Measurements from ENCODE around the gene KCNT1. TPM values are rescaled to one million over a fixed set of nuclear protein-coding genes. Genes with fewer than 3 reads are reported as not detected.

The KCNT1 gene
- total and polyA plus RNA-seq, 11 donors = 0.21 to 7.4 (median 1.9) TPM

DNA sequence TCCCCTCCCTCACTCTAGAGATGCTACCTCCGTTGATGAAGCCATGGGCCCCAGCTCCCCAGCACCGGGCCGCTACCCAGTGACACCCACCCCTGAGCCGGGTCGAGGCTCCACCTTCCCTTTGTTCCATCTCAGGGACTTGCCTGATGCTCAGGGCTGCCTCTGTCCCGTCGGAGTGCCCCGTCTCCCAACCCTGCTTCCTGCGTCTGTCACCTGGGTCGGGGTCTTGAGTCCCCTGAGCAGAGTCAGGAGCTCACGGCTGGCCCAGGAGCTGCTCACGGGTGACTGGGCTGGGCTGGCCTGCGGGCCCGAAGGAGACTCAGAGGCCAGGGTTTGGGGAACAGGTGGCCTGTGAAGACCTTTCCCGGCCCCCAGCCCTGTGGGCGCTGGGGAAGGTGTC is 85.3 kb downstream of the KCNT1 start:
- Histone ChIP-seq H3K4me3 (no peak overlapping the region), H3K27ac (no peak overlapping the region), H3K36me3 (no peaks in the 10 kb centered on the region), H3K4me1 (no peaks in the 10 kb centered on the region), H3K27me3 (peaks cover 0 to 17% (median 0%) of the 10 kb centered on the region in 9 donors), H3K9me3 (no peaks in the 10 kb centered on the region)
- no peak for TF ChIP-seq POLR2A (IDR thresholded peaks at IDR 0.05)
- TF ChIP-seq, protein P1, sequence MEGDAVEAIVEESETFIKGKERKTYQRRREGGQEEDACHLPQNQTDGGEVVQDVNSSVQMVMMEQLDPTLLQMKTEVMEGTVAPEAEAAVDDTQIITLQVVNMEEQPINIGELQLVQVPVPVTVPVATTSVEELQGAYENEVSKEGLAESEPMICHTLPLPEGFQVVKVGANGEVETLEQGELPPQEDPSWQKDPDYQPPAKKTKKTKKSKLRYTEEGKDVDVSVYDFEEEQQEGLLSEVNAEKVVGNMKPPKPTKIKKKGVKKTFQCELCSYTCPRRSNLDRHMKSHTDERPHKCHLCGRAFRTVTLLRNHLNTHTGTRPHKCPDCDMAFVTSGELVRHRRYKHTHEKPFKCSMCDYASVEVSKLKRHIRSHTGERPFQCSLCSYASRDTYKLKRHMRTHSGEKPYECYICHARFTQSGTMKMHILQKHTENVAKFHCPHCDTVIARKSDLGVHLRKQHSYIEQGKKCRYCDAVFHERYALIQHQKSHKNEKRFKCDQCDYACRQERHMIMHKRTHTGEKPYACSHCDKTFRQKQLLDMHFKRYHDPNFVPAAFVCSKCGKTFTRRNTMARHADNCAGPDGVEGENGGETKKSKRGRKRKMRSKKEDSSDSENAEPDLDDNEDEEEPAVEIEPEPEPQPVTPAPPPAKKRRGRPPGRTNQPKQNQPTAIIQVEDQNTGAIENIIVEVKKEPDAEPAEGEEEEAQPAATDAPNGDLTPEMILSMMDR (IDR thresholded peaks at IDR 0.05) = no peak
- ATAC-seq (no peak), DNase-seq (no peak)
- 75 to 80% (median 76%) methylated on average over 13 to 16 of the region's 16 CpGs for WGBS, 4 donors
- intact Hi-C loops (cut with DNase I) = no loop called here

DNA sequence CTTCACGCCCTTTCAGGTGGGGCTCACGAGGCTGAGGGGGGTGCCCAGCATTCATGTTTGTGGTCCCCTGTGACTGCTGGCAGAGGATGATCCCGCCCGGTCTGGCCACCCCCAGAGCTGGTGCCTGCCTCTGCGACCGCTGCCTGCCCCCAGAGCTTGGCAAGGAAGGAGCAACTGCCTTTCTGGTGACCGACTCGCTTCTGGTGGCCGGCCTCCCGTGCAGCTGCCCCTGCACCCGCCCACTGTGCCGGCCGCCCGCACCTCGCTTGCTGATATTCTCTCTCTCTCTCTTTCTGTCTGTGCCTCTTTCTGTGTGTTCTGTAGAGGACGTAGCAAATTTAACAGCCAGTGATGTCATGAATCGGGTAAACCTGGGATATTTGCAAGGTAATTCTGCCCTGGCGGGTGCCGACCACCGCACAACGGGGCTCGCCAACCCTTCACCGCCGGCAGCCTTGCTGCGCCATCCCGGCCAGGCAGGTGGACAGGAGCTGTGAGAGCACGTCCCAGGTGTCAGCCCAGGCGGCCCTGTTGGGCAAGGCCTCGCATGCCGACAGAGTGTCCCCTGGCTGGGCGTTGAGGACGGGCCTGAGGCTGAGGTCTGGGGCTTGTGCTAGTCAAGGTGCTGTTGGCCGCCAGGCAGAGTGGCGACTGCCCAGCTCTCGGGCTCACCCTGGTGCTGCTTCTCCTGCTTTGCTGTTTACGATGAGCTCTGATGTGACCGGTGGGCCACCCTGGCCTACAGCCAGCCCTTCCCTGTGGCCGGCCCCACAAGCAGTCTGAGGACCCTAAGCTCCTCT is 86.0 kb downstream of the KCNT1 start:
- intact Hi-C loops (cut with DNase I) = no loop called here
- no peak for ATAC-seq
- no peak for DNase-seq
- Histone ChIP-seq H3K27ac (no peak overlapping the region), H3K4me1 (no peaks in the 10 kb centered on the region), H3K9me3 (no peaks in the 10 kb centered on the region), H3K27me3 (peaks cover 0 to 17% (median 0%) of the 10 kb centered on the region in 9 donors), H3K4me3 (no peak overlapping the region), H3K36me3 (no peaks in the 10 kb centered on the region)
- WGBS, 4 donors = 82 to 90% (median 85%) methylated on average over 28 to 38 of the region's 38 CpGs
- TF ChIP-seq POLR2A (IDR thresholded peaks at IDR 0.05) = no peak
- TF ChIP-seq, protein P1 (IDR thresholded peaks at IDR 0.05) = no peak

DNA sequence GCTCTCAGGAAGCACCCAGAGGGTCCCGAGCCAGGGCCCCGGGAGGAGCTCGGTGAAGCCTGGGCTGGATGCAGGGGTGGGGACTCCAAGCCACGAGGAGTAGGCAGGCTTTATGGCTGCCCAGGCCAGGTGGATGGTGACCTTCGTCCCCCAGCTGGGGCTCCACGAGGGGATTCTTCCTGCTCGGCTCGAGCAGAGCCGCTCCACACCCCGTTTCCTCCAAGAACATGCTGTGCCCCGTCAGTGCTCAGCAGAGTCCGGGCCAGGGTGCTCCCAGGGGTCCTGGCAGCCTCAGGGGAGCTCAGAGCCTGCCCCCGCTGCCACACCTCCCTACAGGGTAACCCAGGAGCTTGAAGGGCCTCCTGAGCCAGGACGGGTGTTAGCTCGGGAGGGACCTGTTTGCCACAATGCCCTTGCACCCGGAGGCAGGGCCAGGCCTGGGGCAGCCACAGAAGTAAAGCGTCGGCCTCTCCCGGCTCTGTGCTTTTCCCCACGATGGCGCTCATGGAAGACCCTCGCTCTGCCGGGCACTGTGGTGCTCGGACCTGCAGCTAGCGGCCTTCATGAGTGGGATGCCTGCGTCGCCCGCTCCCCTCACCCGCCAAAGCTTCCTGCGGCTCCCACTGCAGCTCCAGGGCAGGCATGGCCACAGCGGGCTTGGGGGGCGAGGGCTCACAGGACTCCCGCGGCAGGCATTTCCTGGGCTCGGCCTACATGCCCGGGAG is 86.8 kb downstream of the KCNT1 start:
- Histone ChIP-seq H3K9me3 (no peaks in the 10 kb centered on the region), H3K27me3 (peaks cover 0 to 17% (median 0%) of the 10 kb centered on the region in 9 donors), H3K4me3 (no peak overlapping the region), H3K36me3 (no peaks in the 10 kb centered on the region), H3K27ac (no peak overlapping the region), H3K4me1 (no peaks in the 10 kb centered on the region)
- ATAC-seq (no peak), DNase-seq (no peak)
- TF ChIP-seq POLR2A (IDR thresholded peaks at IDR 0.05) = no peak
- TF ChIP-seq, protein P1 (IDR thresholded peaks at IDR 0.05) = no peak
- 77 to 84% (median 80%) methylated on average over 24 to 36 of the region's 36 CpGs for WGBS, 4 donors
- intact Hi-C loops (cut with DNase I) = no loop called here

DNA sequence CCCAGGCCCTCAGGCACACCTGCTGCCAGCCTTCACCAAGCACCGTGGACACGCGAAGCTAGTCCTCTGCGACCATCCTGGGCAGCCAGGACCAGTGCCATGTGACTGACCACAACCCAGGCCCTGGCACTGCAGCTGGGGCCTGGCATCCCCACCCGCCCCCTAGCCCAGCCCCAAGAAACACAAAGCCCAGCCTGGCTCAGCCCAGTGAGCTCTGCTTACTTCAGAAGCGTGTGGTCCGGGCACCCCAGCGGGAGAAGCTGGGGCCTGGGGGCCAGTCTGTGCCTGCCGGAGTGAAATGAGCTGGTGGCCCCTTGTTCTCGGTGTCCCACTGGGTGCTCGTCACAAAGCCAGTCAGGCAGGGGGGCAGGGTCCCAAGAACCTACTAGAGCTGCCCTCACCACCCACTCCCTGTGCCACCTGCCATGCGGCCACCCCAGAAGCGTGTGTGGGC is 87.9 kb downstream of the KCNT1 start:
- intact Hi-C loops (cut with DNase I) = loop anchor here in 1 of 10 donors (10.0 kb wide), 1 partner anchor 335 kb away; no protein-coding TSS in a partner anchor
- ATAC-seq = no peak
- peaks cover 0 to 17% (median 0%) of the 10 kb centered on the region in 9 donors for H3K27me3 ChIP-seq

More for the DNA sequence above, 87.9 kb downstream of the KCNT1 start:
- 86 to 100% (median 94%) methylated on average over 5 to 13 of the region's 13 CpGs for WGBS, 4 donors
- H3K27ac ChIP-seq = no peak overlapping the region
- H3K4me3 ChIP-seq = no peak overlapping the region
- DNase-seq = no peak
- no peaks in the 10 kb centered on the region for H3K9me3 ChIP-seq
- TF ChIP-seq, protein P1 (IDR thresholded peaks at IDR 0.05) = no peak
- TF ChIP-seq POLR2A (IDR thresholded peaks at IDR 0.05) = no peak
- no peaks in the 10 kb centered on the region for H3K4me1 ChIP-seq
- no peaks in the 10 kb centered on the region for H3K36me3 ChIP-seq
